Measurements from ENCODE around the gene TAGAP.
A peak's percentile ranks its signal among the peaks of the same experiment; 100 is the strongest.
"Not testable (repeated sequence)": the region's sequence is repeated elsewhere in the genome, so short reads cannot be mapped to it uniquely, and the experiment has no call there.

TAGAP gene

GRCh38 chr6:159010037-159010612 is 34.7 kb downstream of the TAGAP start:
- DNase-seq (ENCODE audit: low read depth): not testable (repeated sequence)

- DNase-seq (ENCODE audit: low read depth): no peak
These were observed 36.0 kb downstream of the TAGAP start for GRCh38 chr6:159008656-159009288.

GRCh38 chr6:159007510-159007909 is 37.3 kb downstream of the TAGAP start:
- no peak for DNase-seq (ENCODE audit: low read depth)

GRCh38 chr6:159005436-159005835 is 39.4 kb downstream of the TAGAP start:
- DNase-seq (ENCODE audit: low read depth): no peak

- DNase-seq (ENCODE audit: low read depth): no peak
These were observed 40.2 kb downstream of the TAGAP start for GRCh38 chr6:159004592-159004991.

GRCh38 chr6:159002432-159003155 is 42.2 kb downstream of the TAGAP start:
- no peak for DNase-seq (ENCODE audit: low read depth)

- peak; percentile 82 for DNase-seq (ENCODE audit: low read depth)
These were observed 45.0 kb downstream of the TAGAP start, which contains the start of gene RSPH3 for GRCh38 chr6:158999666-159000403. RSPH3 (minus strand) TSS chr6:159000202; CDS start chr6:158999550, 652 bp downstream.

- DNase-seq (ENCODE audit: low read depth): no peak
These were observed 45.6 kb downstream of the TAGAP start for GRCh38 chr6:158999154-158999665.

- no peak for DNase-seq (ENCODE audit: low read depth)
These were observed 47.9 kb downstream of the TAGAP start for GRCh38 chr6:158996856-158997255.

GRCh38 chr6:158993639-158994038 is 51.2 kb downstream of the TAGAP start:
- DNase-seq (ENCODE audit: low read depth): no peak

GRCh38 chr6:158991017-158991723 is 53.6 kb downstream of the TAGAP start:
- DNase-seq (ENCODE audit: low read depth): no peak

- not testable (repeated sequence) for DNase-seq (ENCODE audit: low read depth)
These were observed 55.1 kb downstream of the TAGAP start for GRCh38 chr6:158989711-158990110.

- DNase-seq (ENCODE audit: low read depth): no peak
These were observed 56.3 kb downstream of the TAGAP start for GRCh38 chr6:158988477-158988876.

GRCh38 chr6:158987657-158988056 is 57.1 kb downstream of the TAGAP start:
- no peak for DNase-seq (ENCODE audit: low read depth)
